Vagina (tissue), 2 donors: ENCODE results near the gene CCSER1.
"Not testable (repeated sequence)": the region's sequence is repeated elsewhere in the genome, so short reads cannot be mapped to it uniquely, and the experiment has no call there.

Experiments
- CTCF ChIP-seq, 3 experiments: fragments of 450-650 bp in 2 of 3; fragments of 200-600 bp in 1 of 3; sonication (generic) in 1 of 3; IDR thresholded peaks; one replicate each; pipeline ENCODE4 v1.5.1; 2017 to 2019; ENCODE audit warnings: antibody characterized with exemption in 3 of 3, mild to moderate bottlenecking in 2 of 3, moderate library complexity in 2 of 3
- POLR2A ChIP-seq, 2 donors: fragments of 450-650 bp; IDR thresholded peaks; one replicate each; pipeline ENCODE4 v1.6.1; 2017; ENCODE audit warnings: antibody characterized with exemption in 2 of 2, mild to moderate bottlenecking in 2 of 2, moderate library complexity in 2 of 2

GRCh38 chr4:91462566-91462965 is 1335.4 kb downstream of the CCSER1 start:
- not testable (repeated sequence) for TF ChIP-seq CTCF, POLR2A (IDR thresholded peaks at IDR 0.05)
